Esophagus (tissue), 2 donors: ENCODE measurements around the gene GPR21. TPM values are rescaled to one million over a fixed set of nuclear protein-coding genes. Genes with fewer than 3 reads are reported as not detected.
A peak's percentile ranks its signal among the peaks of the same experiment; 100 is the strongest.

ENCODE experiments used
- H3K27ac ChIP-seq, 2 donors: one replicate each; pipeline ENCODE4 v1.5.1; 2013; ENCODE audit warnings: low read depth in 2 of 2, mild to moderate bottlenecking in 2 of 2, inconsistent platforms in 1 of 2, low read length in 1 of 2, moderate library complexity in 1 of 2
- H3K27me3 ChIP-seq, 2 donors: one replicate each; pipeline ENCODE4 v1.6.1; 2013; ENCODE audit warnings: low read length in 2 of 2, control low read depth in 1 of 2, mild to moderate bottlenecking in 1 of 2; ENCODE audit not compliant: insufficient read depth in 2 of 2, control insufficient read depth in 1 of 2
- H3K36me3 ChIP-seq, 2 donors: one replicate each; pipeline ENCODE4 v1.6.1; 2013; ENCODE audit warnings: low read length in 1 of 2; ENCODE audit not compliant: control insufficient read depth in 2 of 2, insufficient read depth in 2 of 2
- H3K4me1 ChIP-seq, 2 donors: one replicate each; pipeline ENCODE4 v1.6.1; 2013; ENCODE audit warnings: low read length in 1 of 2; ENCODE audit not compliant: control insufficient read depth in 2 of 2, insufficient read depth in 2 of 2
- H3K4me3 ChIP-seq, 2 donors: one replicate each; pipeline ENCODE4 v1.5.1; 2013; ENCODE audit warnings: low read length in 2 of 2, mild to moderate bottlenecking in 2 of 2, low read depth in 1 of 2, moderate library complexity in 1 of 2
- H3K9me3 ChIP-seq, 2 donors: one replicate each; pipeline ENCODE4 v1.6.1; 2013; ENCODE audit warnings: mild to moderate bottlenecking in 2 of 2, low read depth in 1 of 2, low read length in 1 of 2, moderate library complexity in 1 of 2; ENCODE audit not compliant: control insufficient read depth in 2 of 2, insufficient read depth in 1 of 2
- WGBS, 2 donors: extraction: QIAGEN DNeasy Blood & Tissue Kit; methylation state at CpG; one replicate each; pipeline ENCODE4 v1.1.7; 2013; 5-methylcytosine and 5-hydroxymethylcytosine counted together
- polyA plus RNA-seq, 2 donors: library from polyadenylated mRNA; stranded (reverse); fragments of 200-250 nt; gene quantifications; one replicate each; pipeline ENCODE4 v1.2.3, GENCODE V29; 2013
- donor health status: healthy with polysubstance abuse.
- donor health status: Bipolar disorder and iron deficiency.

Gene GPR21
- polyA plus RNA-seq, 2 donors, result 0.12 to 0.20 TPM

DNA sequence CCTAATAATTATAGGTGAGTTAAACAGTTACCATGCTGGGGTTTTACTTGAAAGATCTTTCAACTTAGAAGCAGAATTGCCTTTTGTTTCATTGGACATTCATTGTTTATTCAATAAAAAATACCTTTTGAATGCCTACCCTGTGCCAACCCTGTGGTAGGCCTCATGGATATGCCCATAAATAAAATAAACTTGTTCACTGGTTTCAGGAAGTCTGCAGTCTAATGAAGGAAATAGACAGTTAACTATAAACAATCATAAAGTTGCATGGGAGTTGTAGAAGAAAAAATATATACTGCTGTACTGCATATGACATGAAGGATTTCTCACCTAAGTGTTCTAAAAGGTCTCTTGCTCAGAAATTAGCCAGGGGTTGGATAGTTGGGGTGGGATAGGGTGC lies 5.3 kb upstream of the GPR21 start:
- peaks cover 0 to 2% of the 10 kb centered on the region in 2 donors for H3K36me3 ChIP-seq
- H3K4me1 ChIP-seq, result no peaks in the 10 kb centered on the region
- H3K4me3 ChIP-seq, result no peak overlapping the region
- H3K9me3 ChIP-seq, result no peaks in the 10 kb centered on the region
- H3K27me3 ChIP-seq, result no peaks in the 10 kb centered on the region
- no peak overlapping the region for H3K27ac ChIP-seq

DNA sequence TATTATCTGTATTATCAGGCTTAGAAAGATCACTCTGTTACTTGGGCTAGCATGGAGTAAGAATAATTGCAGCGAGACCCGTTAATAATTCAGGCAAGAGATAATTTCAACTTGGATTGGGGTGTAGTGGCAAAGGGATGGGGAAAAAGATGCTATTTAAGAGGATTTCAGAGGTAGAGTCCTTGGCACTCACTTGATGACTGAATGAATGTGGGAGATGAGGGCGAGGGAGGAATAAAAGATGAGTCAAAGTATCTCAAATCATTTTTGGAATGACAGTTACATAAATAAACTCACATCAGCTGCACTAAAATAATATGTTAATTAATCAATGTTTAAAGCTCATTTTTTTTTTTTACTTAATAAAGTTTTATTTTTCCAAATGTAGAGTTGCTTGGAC lies 4.5 kb upstream of the GPR21 start:
- no peaks in the 10 kb centered on the region for H3K9me3 ChIP-seq
- no peak overlapping the region for H3K4me3 ChIP-seq
- no peaks in the 10 kb centered on the region for H3K27me3 ChIP-seq
- no peak overlapping the region for H3K27ac ChIP-seq
- no peaks in the 10 kb centered on the region for H3K4me1 ChIP-seq
- WGBS, 2 donors, result 96 to 98% methylated on average over 3 of the region's 3 CpGs
- H3K36me3 ChIP-seq, result no peaks in the 10 kb centered on the region

DNA sequence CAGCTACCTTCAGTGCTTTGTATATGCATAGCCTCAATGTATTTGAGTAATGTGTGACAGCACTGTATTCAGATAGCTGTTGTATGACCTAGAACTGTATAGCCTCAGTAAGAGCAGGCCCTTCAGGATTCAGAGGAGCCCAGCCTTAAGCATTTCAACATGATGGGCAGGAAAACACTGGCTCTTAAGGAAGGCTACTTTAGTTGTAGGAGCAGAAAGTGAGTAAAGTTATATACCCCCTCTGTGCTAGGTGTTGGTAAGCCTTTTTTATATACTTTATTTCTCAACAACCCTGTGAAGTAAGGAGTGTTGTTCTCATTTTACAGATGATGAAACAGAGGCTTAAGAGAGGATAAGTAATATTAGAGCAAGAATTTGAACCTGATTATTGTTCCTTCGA lies 1.5 kb upstream of the GPR21 start:
- no peaks in the 10 kb centered on the region for H3K4me1 ChIP-seq
- H3K9me3 ChIP-seq, result no peaks in the 10 kb centered on the region
- WGBS, 2 donors, result 84 to 91% methylated on average over 1 of the region's 1 CpG
- no peak overlapping the region for H3K4me3 ChIP-seq
- no peaks in the 10 kb centered on the region for H3K27me3 ChIP-seq
- no peak overlapping the region for H3K27ac ChIP-seq
- peaks cover 0 to 6% of the 10 kb centered on the region in 2 donors for H3K36me3 ChIP-seq

DNA sequence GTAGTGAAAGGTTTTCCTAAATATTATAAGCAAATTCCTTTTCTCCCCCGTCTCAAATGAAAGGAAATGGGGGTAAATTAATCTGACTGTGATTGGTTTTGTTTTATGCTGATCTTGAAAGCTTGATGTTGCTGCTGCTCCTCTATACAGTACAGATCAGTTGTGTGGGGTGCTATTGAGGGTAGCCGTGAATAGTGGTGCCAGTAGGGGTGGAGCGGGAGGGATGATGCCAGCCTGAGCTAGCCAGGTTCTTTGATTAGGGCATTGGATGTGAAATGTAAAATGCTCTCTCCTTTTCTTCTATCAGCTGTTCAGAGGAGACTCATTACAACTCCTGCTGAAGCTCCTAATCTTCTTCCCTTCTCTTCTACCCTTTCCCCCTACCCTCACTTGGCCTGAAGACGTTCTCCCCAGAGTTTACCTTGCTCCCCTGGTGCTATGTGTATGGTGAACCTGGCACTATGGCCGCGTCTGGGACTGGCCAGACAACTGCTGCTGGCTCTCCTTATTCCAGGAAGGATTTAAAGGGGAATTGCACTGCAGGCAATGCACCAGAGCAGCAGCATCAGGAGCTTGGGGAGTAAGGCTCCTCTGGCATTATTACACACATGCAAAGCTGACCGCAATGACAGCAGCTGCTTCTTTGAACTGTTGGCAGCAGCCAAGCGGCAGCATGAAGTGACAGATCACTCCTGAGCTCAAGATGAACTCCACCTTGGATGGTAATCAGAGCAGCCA lies 566 bp downstream of the GPR21 start:
- H3K9me3 ChIP-seq, result no peaks in the 10 kb centered on the region
- H3K4me3 ChIP-seq, result no peak overlapping the region
- H3K27me3 ChIP-seq, result no peaks in the 10 kb centered on the region
- H3K27ac ChIP-seq, result no peak overlapping the region
- no peaks in the 10 kb centered on the region for H3K4me1 ChIP-seq
- peaks cover 0 to 6% of the 10 kb centered on the region in 2 donors for H3K36me3 ChIP-seq
- 56 to 62% methylated on average over 8 of the region's 8 CpGs for WGBS, 2 donors

DNA sequence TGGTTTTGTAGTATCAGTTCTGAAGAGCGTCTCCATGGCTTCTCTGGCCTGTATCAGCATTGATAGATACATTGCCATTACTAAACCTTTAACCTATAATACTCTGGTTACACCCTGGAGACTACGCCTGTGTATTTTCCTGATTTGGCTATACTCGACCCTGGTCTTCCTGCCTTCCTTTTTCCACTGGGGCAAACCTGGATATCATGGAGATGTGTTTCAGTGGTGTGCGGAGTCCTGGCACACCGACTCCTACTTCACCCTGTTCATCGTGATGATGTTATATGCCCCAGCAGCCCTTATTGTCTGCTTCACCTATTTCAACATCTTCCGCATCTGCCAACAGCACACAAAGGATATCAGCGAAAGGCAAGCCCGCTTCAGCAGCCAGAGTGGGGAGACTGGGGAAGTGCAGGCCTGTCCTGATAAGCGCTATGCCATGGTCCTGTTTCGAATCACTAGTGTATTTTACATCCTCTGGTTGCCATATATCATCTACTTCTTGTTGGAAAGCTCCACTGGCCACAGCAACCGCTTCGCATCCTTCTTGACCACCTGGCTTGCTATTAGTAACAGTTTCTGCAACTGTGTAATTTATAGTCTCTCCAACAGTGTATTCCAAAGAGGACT lies 1.5 kb downstream of the GPR21 start:
- WGBS, 2 donors, result 77 to 82% methylated on average over 13 of the region's 13 CpGs
- peaks cover 0 to 6% of the 10 kb centered on the region in 2 donors for H3K36me3 ChIP-seq
- H3K27me3 ChIP-seq, result no peaks in the 10 kb centered on the region
- H3K4me1 ChIP-seq, result no peaks in the 10 kb centered on the region
- no peaks in the 10 kb centered on the region for H3K9me3 ChIP-seq
- H3K4me3 ChIP-seq, result no peak overlapping the region
- H3K27ac ChIP-seq, result peak overlapping the region; percentile 30 to 33

DNA sequence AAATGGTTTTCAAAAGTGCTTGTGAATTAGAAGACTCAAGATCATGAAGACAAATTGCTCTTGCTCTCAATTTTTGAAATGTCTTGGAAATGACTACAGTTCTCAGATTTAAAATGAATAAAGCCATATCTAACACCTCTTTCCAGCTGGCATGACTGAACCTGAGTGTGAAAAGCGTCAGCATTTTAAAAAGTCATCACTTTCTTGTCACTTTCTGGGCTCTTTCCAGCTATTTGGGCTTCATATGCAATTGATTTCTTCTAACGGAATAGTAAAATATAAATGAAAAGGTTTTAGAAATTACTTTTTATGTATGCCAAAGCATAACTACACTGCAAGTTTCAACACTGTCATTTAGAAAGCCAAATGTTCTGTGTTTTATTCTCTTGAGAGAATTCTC lies 2.3 kb downstream of the GPR21 start:
- WGBS, 2 donors, result 55 to 61% methylated on average over 2 of the region's 2 CpGs
- Histone ChIP-seq H3K36me3 (peaks cover 0 to 6% of the 10 kb centered on the region in 2 donors), H3K4me1 (no peaks in the 10 kb centered on the region), H3K27ac (no peak overlapping the region), H3K9me3 (no peaks in the 10 kb centered on the region), H3K4me3 (no peak overlapping the region), H3K27me3 (no peaks in the 10 kb centered on the region)

DNA sequence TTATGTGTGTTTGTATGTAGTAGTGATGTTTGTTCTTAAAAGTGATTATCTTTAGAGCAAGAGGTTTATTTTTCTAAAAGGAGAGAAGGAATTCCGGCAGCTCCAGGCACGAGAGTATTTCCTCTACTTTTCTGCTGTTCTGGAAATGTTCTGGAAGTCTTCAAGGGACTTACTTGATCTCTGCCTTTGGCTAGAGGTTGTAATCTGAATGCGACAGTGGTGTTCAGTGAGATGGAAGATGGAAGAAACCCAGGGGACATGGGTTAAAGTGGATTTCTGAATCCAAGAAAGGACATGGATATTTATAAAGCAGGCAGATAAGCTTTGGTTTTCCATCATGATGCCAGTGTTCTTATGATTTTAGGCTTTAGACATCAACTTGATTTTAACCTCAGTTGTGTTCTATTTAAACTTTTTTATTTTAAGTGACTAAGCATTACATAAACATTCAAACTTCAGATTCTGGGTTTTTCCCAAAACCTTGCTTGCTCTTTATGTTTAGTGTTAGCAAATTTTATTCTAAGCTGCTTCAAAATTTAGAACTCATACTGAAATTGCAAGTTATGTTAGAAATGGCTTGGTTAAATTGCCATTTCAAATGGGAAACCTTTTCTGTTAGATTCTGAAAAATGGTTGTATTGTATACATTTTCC lies 3.6 kb downstream of the GPR21 start:
- 66 to 73% methylated on average over 3 of the region's 3 CpGs for WGBS, 2 donors
- H3K9me3 ChIP-seq, result no peaks in the 10 kb centered on the region
- H3K27ac ChIP-seq, result peak overlapping the region in 1 of 2 donors; percentile 8
- no peak overlapping the region for H3K4me3 ChIP-seq
- H3K27me3 ChIP-seq, result no peaks in the 10 kb centered on the region
- peaks cover 0 to 6% of the 10 kb centered on the region in 2 donors for H3K36me3 ChIP-seq
- H3K4me1 ChIP-seq, result no peaks in the 10 kb centered on the region

DNA sequence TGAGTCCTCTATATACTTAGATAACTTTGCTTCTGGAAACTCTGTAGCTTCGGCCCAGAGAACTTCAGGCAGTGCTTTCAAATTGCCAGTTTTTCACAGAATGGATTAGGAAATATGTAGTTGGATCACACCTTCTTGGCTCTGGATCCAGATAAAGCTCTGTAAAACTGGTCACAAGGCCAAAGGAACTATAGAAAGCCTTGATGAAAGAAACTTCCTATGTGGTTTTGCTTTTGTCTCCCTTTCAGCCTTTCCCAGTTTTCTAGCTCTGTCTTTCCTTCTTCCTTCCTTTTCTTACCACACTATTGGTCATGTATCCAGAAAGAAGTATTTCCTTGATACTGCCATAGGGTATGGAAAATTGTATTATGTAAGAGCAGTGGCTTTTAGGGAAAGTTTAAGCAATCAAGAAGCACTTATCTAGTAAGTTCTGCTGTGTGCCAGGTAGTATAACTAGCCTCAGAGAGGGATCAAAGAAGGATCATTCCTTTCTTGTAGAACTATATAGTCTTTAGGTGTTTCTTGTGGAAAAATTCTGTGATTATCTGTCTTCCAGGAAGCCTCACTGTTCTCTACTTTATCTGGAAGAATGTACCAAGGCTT lies 6.3 kb downstream of the GPR21 start:
- 38 to 48% methylated on average over 1 of the region's 1 CpG for WGBS, 2 donors
- Histone ChIP-seq H3K9me3 (no peaks in the 10 kb centered on the region), H3K36me3 (peaks cover 0 to 6% of the 10 kb centered on the region in 2 donors), H3K4me1 (no peaks in the 10 kb centered on the region), H3K4me3 (no peak overlapping the region), H3K27ac (no peak overlapping the region), H3K27me3 (no peaks in the 10 kb centered on the region)

DNA sequence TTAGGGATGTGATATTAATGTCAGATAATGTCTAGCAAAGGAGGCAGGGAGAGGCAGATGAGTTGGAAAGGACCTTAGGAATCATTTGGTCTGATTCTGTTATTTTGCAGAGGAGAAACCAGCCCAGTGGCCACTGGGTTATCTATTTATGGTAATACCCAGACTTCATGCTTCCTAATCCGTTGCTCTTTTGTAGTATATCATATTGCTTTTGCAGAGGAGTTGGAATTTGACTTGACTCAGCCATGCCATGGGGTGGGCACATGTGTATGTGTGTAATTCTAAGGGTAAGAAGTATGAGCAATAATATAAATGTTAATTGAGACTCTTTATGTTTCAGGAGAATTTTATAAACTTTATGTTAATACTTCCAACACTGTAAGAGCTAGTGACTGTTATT lies 7.3 kb downstream of the GPR21 start:
- Histone ChIP-seq H3K4me3 (no peak overlapping the region), H3K27ac (no peak overlapping the region), H3K4me1 (no peaks in the 10 kb centered on the region), H3K27me3 (no peaks in the 10 kb centered on the region), H3K9me3 (no peaks in the 10 kb centered on the region), H3K36me3 (no peaks in the 10 kb centered on the region)
- 59 to 70% methylated on average over 1 of the region's 1 CpG for WGBS, 2 donors
